ENCODE measurements around the gene AMOTL2.

Gene AMOTL2

DNA sequence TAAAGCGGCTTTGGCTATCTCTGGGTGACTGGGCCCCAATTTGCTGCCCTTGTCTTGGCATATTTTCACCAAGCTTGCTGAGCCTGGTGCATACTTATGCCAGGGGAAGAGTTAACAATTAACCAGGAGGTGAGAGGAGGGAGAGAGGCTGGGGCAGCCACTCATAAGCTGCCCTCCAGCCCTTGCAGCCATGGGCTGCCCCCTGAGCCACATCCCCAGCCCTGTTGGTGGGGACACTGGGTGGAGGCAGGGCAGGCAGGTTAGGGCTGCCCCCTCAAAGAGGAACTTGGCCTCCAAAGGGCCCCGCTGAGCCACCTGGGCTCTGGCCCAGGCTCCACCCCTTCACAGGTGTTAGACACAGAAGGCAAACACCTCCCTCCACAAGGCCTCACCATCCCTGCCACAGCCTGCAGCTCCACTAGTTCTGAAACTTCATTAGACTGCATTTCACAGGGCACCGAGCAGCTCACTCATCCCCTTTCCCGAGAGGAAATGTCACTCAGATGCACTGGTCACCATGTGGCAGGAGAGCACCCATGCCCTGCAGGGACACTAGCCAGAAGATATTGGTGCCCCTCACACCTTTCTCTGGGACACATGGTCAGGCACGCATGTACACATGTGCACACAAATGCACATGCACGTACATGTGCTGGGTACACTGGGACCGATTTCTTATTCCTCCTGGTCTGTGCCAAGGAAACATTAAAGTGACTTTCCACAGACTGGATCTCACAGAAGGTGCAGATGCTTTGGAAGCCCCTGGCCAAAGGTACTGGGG is 20.2 kb downstream of the AMOTL2 start:
- no peak for DNase-seq (ENCODE audit: low read depth, low spot score)

- no peak for DNase-seq (ENCODE audit: low read depth, low spot score)
Observed at GRCh38 chr3:134353171-134353825, 20.9 kb downstream of the AMOTL2 start.

- no peak for DNase-seq (ENCODE audit: low read depth, low spot score)
Observed at GRCh38 chr3:134352031-134352671, 22.1 kb downstream of the AMOTL2 start.

GRCh38 chr3:134351427-134351826 is 22.8 kb downstream of the AMOTL2 start:
- DNase-seq (ENCODE audit: low read depth, low spot score): no peak

- no peak for DNase-seq (ENCODE audit: low read depth, low spot score)
Observed at GRCh38 chr3:134350861-134351311, 23.4 kb downstream of the AMOTL2 start.

DNA sequence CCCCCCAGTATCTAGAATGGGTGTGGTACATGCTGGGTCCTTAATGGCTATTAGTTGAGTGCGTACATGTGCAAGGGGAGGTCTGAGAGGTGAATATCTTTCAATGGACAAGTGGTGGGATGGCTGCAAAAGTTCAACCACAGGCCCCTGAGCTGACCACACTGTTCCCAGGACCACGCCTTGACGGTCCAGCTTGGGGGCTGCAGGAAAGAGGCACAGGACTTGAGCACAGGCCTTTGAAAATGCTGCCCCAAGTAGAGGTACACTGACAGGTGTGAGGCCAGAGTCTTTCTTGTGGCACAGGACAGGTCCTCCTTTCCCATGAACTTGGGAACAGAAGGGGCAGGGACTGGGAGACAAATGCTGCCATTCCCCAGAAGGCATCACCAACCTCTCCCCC is 24.0 kb downstream of the AMOTL2 start:
- no peak for DNase-seq (ENCODE audit: low read depth, low spot score)

DNA sequence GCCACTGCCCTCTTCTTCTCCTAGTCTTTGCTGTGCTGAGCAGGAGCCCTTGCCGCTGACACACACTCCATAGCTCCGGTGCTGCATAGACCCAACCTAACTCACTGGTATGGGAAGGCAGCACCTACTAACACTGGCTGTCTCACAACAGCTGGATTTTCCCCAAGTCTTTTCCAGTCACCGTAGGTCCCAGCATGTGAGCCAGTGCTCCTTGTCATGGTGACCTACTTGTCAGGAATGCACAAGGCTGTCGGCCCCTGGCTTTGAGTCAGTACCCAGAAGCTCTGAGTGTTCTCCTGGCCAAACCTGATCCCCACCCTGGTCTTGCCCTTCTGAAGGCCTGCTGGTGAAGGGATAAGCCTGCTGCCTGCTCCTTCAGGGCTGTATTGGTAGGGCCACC is 25.7 kb downstream of the AMOTL2 start:
- DNase-seq (ENCODE audit: low read depth, low spot score): no peak

- DNase-seq (ENCODE audit: low read depth, low spot score): no peak
Observed at GRCh38 chr3:134347551-134347950, 26.7 kb downstream of the AMOTL2 start.

DNA sequence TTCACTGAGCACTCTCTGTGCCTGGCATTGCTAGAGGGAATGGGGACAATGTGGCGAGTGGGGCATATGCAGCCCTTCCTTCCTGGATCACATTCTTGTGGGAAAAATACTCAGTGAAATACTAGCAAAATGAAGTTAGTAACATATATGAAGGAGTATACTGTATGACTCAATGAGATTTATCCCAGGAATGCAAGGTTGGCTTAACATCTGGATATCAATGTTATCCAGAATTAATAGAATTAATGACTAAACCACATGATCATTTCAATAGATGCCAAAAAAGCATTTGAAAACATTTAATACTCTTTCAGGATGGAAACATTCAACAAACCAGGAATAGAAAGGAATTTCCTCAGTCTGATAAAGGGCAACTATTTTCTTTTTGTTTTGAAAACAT is 27.5 kb downstream of the AMOTL2 start:
- no peak for DNase-seq (ENCODE audit: low read depth, low spot score)

- no peak for DNase-seq (ENCODE audit: low read depth, low spot score)
Observed at GRCh38 chr3:134345202-134345601, 29.0 kb downstream of the AMOTL2 start.

- no peak for DNase-seq (ENCODE audit: low read depth, low spot score)
Observed at GRCh38 chr3:134344560-134344959, 29.7 kb downstream of the AMOTL2 start.

DNA sequence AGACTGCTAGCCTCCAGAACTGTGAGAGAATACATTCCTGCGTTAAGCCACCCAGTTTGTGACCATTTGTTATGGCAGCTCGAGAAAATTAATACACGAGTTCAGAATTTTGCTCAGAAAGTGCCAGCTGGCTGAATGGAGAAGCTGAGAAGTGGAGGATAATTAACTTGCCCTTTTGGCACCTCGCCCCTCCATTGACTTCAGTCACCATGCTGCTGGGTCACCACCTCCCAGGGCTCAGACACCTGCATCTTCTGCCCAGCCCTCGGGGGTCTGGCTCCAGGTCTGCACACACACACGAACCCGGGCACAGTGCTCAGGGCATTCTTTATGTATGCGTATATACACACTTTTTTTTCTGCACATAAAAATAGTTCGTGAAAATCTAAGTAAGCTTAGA is 32.0 kb downstream of the AMOTL2 start:
- no peak for DNase-seq (ENCODE audit: low read depth, low spot score)

GRCh38 chr3:134341389-134341788 is 32.9 kb downstream of the AMOTL2 start:
- DNase-seq (ENCODE audit: low read depth, low spot score): no peak

GRCh38 chr3:134340982-134341365 is 33.3 kb downstream of the AMOTL2 start:
- DNase-seq (ENCODE audit: low read depth, low spot score): no peak

- no peak for DNase-seq (ENCODE audit: low read depth, low spot score)
Observed at GRCh38 chr3:134340362-134340981, 33.8 kb downstream of the AMOTL2 start.

DNA sequence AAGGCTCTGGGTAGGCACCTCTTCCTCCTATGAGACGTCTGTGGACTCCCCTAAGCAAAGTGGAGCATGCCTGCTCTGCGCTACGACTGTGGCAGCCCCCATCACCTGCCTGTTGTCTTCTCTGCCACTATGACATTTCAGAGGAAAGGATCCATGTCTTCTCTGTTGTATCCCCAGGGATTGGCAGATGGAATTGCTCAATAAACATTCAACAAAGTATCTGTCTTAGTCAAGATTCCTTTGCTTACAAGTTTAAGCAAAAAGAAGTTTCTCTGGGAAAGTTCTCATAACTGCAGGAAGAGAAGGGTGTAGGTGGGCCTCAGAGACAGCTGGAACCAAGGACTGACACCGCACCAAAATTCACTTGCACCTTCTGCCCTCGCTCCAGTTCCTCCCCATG is 34.3 kb downstream of the AMOTL2 start:
- DNase-seq (ENCODE audit: low read depth, low spot score): no peak

DNA sequence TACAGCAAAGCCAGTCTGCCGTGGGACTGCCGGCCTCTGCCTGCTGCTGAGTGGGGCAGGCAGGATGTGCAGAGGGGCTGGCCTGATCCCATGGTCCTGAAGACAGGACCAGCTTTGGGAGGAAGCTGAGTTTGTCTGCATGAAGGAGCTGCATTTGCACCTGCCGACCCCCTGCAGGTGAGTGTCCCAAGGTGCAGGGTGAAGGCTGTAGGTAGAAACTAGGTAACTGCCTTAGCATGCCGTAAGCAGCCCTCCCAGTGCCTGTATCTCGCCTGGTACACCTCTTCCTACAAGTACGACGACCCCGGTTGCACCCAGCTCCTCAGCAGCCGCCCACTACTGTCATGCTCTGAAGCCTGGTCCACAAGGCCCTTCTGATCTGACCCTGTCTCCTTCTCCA is 34.9 kb downstream of the AMOTL2 start:
- no peak for DNase-seq (ENCODE audit: low read depth, low spot score)

- DNase-seq (ENCODE audit: low read depth, low spot score): no peak
Observed at GRCh38 chr3:134338516-134339261, 35.6 kb downstream of the AMOTL2 start.

- no peak for DNase-seq (ENCODE audit: low read depth, low spot score)
Observed at GRCh38 chr3:134338201-134338512, 36.1 kb downstream of the AMOTL2 start.

- no peak for DNase-seq (ENCODE audit: low read depth, low spot score)
Observed at GRCh38 chr3:134337511-134338200, 36.6 kb downstream of the AMOTL2 start.

- no peak for DNase-seq (ENCODE audit: low read depth, low spot score)
Observed at GRCh38 chr3:134337071-134337482, 37.2 kb downstream of the AMOTL2 start.

All from smooth muscle cell of the brain vasculature (primary cell).